ENCODE measurements around the gene AIFM2. TPM values are rescaled to one million over a fixed set of nuclear protein-coding genes. Genes with fewer than 3 reads are reported as not detected.

The AIFM2 gene
- total RNA-seq, 4 donors from 2014 or later = 6.3 to 8.2 (median 7.0) TPM

- no peak for DNase-seq (ENCODE audit: low spot score in 2 of 2)
- intact Hi-C loops (cut with DNase I; ENCODE audit: low total_unique reads) = no loop called here
- WGBS, 2 donors = 93% methylated on average over 7 of the region's 7 CpGs
- no peak overlapping the region for H3K4me3 ChIP-seq (ENCODE audit: low read depth, poor library complexity, severe bottlenecking)
- no peak for TF ChIP-seq CTCF (IDR thresholded peaks at IDR 0.05)
- no peak for TF ChIP-seq POLR2A (IDR thresholded peaks at IDR 0.05)
Observed at GRCh38 chr10:70119197-70119596, 13.4 kb downstream of the AIFM2 start.

GRCh38 chr10:70118196-70118595 is 14.4 kb downstream of the AIFM2 start:
- no peak overlapping the region for H3K4me3 ChIP-seq (ENCODE audit: low read depth, poor library complexity, severe bottlenecking)
- TF ChIP-seq POLR2A (IDR thresholded peaks at IDR 0.05) (no peak), CTCF (IDR thresholded peaks at IDR 0.05) (no peak)
- DNase-seq (ENCODE audit: low spot score in 2 of 2) = no peak
- intact Hi-C loops (cut with DNase I; ENCODE audit: low total_unique reads) = no loop called here
- 66 to 80% methylated on average over 3 of the region's 3 CpGs for WGBS, 2 donors

GRCh38 chr10:70117646-70118045 is 15.0 kb downstream of the AIFM2 start:
- intact Hi-C loops (cut with DNase I; ENCODE audit: low total_unique reads) = no loop called here
- 84 to 86% methylated on average over 7 to 10 of the region's 10 CpGs for WGBS, 2 donors

DNA sequence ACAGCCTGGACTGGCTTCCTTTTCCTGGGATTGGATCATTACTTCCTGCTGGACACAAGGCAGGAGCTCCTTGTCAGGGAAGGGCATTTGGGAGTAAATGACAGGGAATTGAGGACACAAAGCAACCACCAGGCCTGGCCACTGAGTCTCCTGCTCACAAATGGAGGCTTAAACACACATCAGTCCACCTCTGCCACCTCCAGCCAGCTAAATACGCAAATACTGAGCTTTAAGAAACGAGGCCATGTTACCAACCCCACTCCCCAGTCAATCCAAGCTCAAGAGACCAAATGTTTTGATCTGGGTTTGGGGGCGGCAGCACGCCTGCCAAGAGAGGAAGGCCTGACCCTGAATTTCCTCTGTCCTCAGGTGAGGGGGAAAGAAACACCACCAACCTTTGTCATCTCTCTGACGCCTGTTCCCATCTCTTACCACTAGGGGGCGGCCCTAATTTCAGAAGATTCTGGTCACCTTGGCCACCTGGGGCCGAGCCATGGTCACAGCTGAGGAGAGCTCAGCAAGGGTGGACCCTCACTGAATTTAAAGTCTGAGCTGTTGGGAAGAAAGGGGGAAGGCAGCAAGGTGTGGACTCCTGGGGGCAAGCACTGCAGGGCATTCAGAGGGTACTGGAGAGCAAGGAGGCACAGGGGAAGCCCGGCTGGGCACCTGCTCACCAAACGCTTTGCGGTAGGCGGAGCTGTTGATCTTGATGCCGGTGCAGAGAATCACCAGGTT is 16.5 kb downstream of the AIFM2 start:
- intact Hi-C loops (cut with DNase I; ENCODE audit: low total_unique reads) = no loop called here
- 49 to 50% methylated on average over 12 of the region's 12 CpGs for WGBS, 2 donors
- peak in 1 of 3 donors; percentile 46 for TF ChIP-seq CTCF (IDR thresholded peaks at IDR 0.05)
- TF ChIP-seq POLR2A (IDR thresholded peaks at IDR 0.05) = no peak
- no peak for DNase-seq (ENCODE audit: low spot score in 2 of 2)
- no peak overlapping the region for H3K4me3 ChIP-seq (ENCODE audit: low read depth, poor library complexity, severe bottlenecking)

More at GRCh38 chr10:70117646-70118045, 15.0 kb downstream of the AIFM2 start:
- H3K4me3 ChIP-seq (ENCODE audit: low read depth, poor library complexity, severe bottlenecking) = no peak overlapping the region
- TF ChIP-seq POLR2A (IDR thresholded peaks at IDR 0.05) (no peak), CTCF (IDR thresholded peaks at IDR 0.05) (no peak)
- DNase-seq (ENCODE audit: low spot score in 2 of 2) = no peak

DNA sequence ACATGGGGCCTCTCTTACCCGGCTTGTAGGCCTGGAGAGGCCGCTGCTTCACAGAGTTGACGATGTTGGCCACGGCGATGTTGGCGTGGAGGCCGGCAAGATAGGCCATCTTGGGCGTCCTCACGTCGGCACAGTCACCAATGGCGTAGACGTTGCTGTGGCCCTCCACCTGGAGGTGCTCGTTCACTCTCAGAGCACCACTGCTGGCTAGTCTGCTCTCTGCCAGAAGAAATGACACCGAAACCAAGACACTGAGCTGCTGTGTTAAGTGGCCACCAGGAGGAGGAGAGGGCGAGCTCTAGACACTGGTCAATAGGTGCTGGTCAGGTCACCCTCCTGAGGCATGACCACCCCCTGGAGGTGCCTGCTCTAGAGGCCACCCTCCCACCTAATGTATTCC is 17.7 kb downstream of the AIFM2 start:
- DNase-seq (ENCODE audit: low spot score in 2 of 2) = no peak
- no peak overlapping the region for H3K4me3 ChIP-seq (ENCODE audit: low read depth, poor library complexity, severe bottlenecking)
- intact Hi-C loops (cut with DNase I; ENCODE audit: low total_unique reads) = no loop called here
- no peak for TF ChIP-seq POLR2A (IDR thresholded peaks at IDR 0.05)
- no peak for TF ChIP-seq CTCF (IDR thresholded peaks at IDR 0.05)
- WGBS, 2 donors = 86 to 98% methylated on average over 13 to 15 of the region's 15 CpGs

- TF ChIP-seq CTCF (IDR thresholded peaks at IDR 0.05) (no peak), POLR2A (IDR thresholded peaks at IDR 0.05) (no peak)
- WGBS, 2 donors = 94% methylated on average over 8 of the region's 8 CpGs
- intact Hi-C loops (cut with DNase I; ENCODE audit: low total_unique reads) = no loop called here
- no peak for DNase-seq (ENCODE audit: low spot score in 2 of 2)
- no peak overlapping the region for H3K4me3 ChIP-seq (ENCODE audit: low read depth, poor library complexity, severe bottlenecking)
Observed at GRCh38 chr10:70112071-70112470, 20.6 kb downstream of the AIFM2 start.

Measured in lower leg skin (tissue), 4 donors.